B cell (primary cell): ENCODE measurements around the gene TMEM255B.

Experiments used
- CTCF ChIP-seq: fragments of 200-600 bp; IDR thresholded peaks from one replicate; pipeline ENCODE4 v1.8.0; 2022; ENCODE audit warnings: antibody characterized with exemption, mild to moderate bottlenecking
- EZH2 ChIP-seq: IDR thresholded peaks from 2 replicates; pipeline ENCODE4 v1.6.1; 2012; ENCODE audit warnings: borderline replicate concordance, low read depth, mild to moderate bottlenecking, moderate library complexity, low read length; ENCODE audit not compliant: insufficient read depth, poor library complexity, severe bottlenecking

GRCh38 chr13:113783966-113784644 is 25.1 kb downstream of the TMEM255B start:
- TF ChIP-seq CTCF (no peak), EZH2 (no peak)
